ENCODE results near the gene ULK2. TPM values are rescaled to one million over a fixed set of nuclear protein-coding genes. Genes with fewer than 3 reads are reported as not detected.

The ULK2 gene
- total RNA-seq, 1 experiment from 2014 or later: 12.9 TPM

DNA sequence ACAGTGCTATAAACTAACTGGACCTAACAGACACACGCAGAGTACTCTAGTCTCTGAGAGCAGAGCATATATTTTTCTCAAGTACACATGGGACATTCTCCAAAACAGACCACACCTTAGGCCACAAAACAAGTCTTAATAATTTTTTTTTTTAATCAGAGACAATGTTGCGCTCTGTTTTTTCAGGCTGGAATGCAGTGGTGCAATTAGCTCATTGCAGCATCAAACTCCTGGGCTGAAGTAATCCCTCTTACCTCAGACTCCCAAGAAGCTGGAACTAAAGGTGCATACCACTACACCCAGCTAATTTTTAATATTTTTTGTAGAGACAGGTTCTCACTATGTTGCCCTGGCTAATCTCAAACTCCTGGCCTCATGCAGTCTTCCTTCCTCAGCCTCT is 37.7 kb downstream of the ULK2 start:
- ChIA-PET CTCF (no interaction called here), POLR2A (ENCODE audit: low non-redundant PET) (no interaction called here)
- Histone ChIP-seq H3K27ac (ENCODE audit: low read depth, low read length, poor library complexity, severe bottlenecking) (no peak overlapping the region), H3K4me1 (ENCODE audit: insufficient read depth, low read length, poor library complexity, severe bottlenecking) (no peaks in the 10 kb centered on the region), H3K9me3 (ENCODE audit: low read depth, low read length, poor library complexity, severe bottlenecking) (no peaks in the 10 kb centered on the region), H3K27me3 (replicated peaks; ENCODE audit: insufficient read depth, low read depth, low read length, poor library complexity) (no peaks in the 10 kb centered on the region), H3K4me3 (ENCODE audit: low read depth, low read length, poor library complexity, severe bottlenecking) (no peak overlapping the region), H3K36me3 (ENCODE audit: insufficient read depth, low read length, poor library complexity, severe bottlenecking) (peaks cover 5% of the 10 kb centered on the region)
- intact Hi-C loops (cut with micrococcal nuclease; ENCODE audit: unreplicated experiment): no loop called here
- TF ChIP-seq EZH2 (IDR thresholded peaks at IDR 0.05; ENCODE audit: borderline replicate concordance, low read depth, low read length, poor library complexity, severe bottlenecking): no peak
- TF ChIP-seq CTCF (conservative IDR thresholded peaks at IDR 0.05; ENCODE audit: low read depth, low read length): no peak
- DNase-seq (ENCODE audit: low spot score): no peak
- BruUV-seq (replicated peaks): no TSS peak

GRCh38 chr17:19812407-19812806 is 55.3 kb downstream of the ULK2 start:
- Histone ChIP-seq H3K9me3 (ENCODE audit: low read depth, low read length, poor library complexity, severe bottlenecking) (no peaks in the 10 kb centered on the region), H3K4me3 (ENCODE audit: low read depth, low read length, poor library complexity, severe bottlenecking) (no peak overlapping the region), H3K36me3 (ENCODE audit: insufficient read depth, low read length, poor library complexity, severe bottlenecking) (peaks cover 4% of the 10 kb centered on the region), H3K27me3 (replicated peaks; ENCODE audit: insufficient read depth, low read depth, low read length, poor library complexity) (no peaks in the 10 kb centered on the region), H3K27ac (ENCODE audit: low read depth, low read length, poor library complexity, severe bottlenecking) (no peak overlapping the region), H3K4me1 (ENCODE audit: insufficient read depth, low read length, poor library complexity, severe bottlenecking) (no peaks in the 10 kb centered on the region)
- POLR2A ChIA-PET (ENCODE audit: low non-redundant PET): no interaction called here
- no peak for TF ChIP-seq EZH2 (IDR thresholded peaks at IDR 0.05; ENCODE audit: borderline replicate concordance, low read depth, low read length, poor library complexity, severe bottlenecking)
- peak; percentile 42 for TF ChIP-seq CTCF (conservative IDR thresholded peaks at IDR 0.05; ENCODE audit: low read depth, low read length)
- CTCF ChIA-PET: no interaction called here
- intact Hi-C loops (cut with micrococcal nuclease; ENCODE audit: unreplicated experiment): no loop called here
- no TSS peak for BruUV-seq (replicated peaks)
- DNase-seq (ENCODE audit: low spot score): peak; percentile 18

DNA sequence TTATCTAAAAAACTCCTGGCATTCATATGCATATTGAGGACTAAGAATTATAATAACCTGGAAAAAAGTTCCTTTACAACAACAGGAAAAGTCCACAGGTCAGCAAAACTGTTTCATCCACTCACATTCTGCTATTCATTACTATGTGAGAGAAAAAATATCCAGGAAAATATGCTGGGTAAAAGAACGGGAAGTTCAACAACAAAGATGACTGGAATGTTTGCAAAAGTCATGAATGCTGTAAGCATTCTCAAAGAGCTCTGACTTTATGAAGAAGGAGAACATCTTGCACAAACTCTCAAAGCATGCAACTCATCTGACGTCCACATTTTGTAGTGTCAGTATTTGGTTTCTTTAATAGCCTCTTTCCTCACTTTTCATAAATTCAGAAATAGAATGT is 62.7 kb downstream of the ULK2 start:
- no peak for DNase-seq (ENCODE audit: low spot score)
- Histone ChIP-seq H3K36me3 (ENCODE audit: insufficient read depth, low read length, poor library complexity, severe bottlenecking) (no peaks in the 10 kb centered on the region), H3K4me1 (ENCODE audit: insufficient read depth, low read length, poor library complexity, severe bottlenecking) (no peaks in the 10 kb centered on the region), H3K4me3 (ENCODE audit: low read depth, low read length, poor library complexity, severe bottlenecking) (no peak overlapping the region), H3K9me3 (ENCODE audit: low read depth, low read length, poor library complexity, severe bottlenecking) (no peaks in the 10 kb centered on the region), H3K27ac (ENCODE audit: low read depth, low read length, poor library complexity, severe bottlenecking) (no peak overlapping the region), H3K27me3 (replicated peaks; ENCODE audit: insufficient read depth, low read depth, low read length, poor library complexity) (no peaks in the 10 kb centered on the region)
- TF ChIP-seq CTCF (conservative IDR thresholded peaks at IDR 0.05; ENCODE audit: low read depth, low read length): no peak
- TF ChIP-seq EZH2 (IDR thresholded peaks at IDR 0.05; ENCODE audit: borderline replicate concordance, low read depth, low read length, poor library complexity, severe bottlenecking): no peak
- intact Hi-C loops (cut with micrococcal nuclease; ENCODE audit: unreplicated experiment): no loop called here
- ChIA-PET CTCF (no interaction called here), POLR2A (ENCODE audit: low non-redundant PET) (no interaction called here)
- no TSS peak for BruUV-seq (replicated peaks)
